ENCODE data around the gene PCDH15.

Gene PCDH15

GRCh38 chr10:54800741-54801421 is at the start of gene PCDH15:
TSS of gene PCDH15 (minus strand) at chr10:54801231. CDS start at chr10:54664262, 136,969 bp downstream.
- DNase-seq: peak in 2 of 3 experiments; percentile 58 to 91

- no peak for DNase-seq
These were observed 42.9 kb upstream of the PCDH15 start for GRCh38 chr10:54843932-54844331.

GRCh38 chr10:54843085-54843646 is 42.1 kb upstream of the PCDH15 start:
- peak in 1 of 3 experiments; percentile 8 for DNase-seq

- DNase-seq: no peak
These were observed 36.4 kb upstream of the PCDH15 start for GRCh38 chr10:54837479-54837878.

- DNase-seq: no peak
These were observed 32.0 kb upstream of the PCDH15 start for GRCh38 chr10:54833029-54833428.

GRCh38 chr10:54826994-54827560 is 26.0 kb upstream of the PCDH15 start:
- no peak for DNase-seq

GRCh38 chr10:54815583-54815982 is 14.6 kb upstream of the PCDH15 start:
- DNase-seq: no peak

- DNase-seq: no peak
These were observed 7.3 kb upstream of the PCDH15 start for GRCh38 chr10:54808186-54808935.

GRCh38 chr10:54799506-54799905 is 1.5 kb downstream of the PCDH15 start:
- DNase-seq: peak in 1 of 3 experiments; percentile 3

- DNase-seq: no peak
These were observed 3.3 kb downstream of the PCDH15 start for GRCh38 chr10:54797636-54798321.

- no peak for DNase-seq
These were observed 4.2 kb downstream of the PCDH15 start for GRCh38 chr10:54796881-54797280.

GRCh38 chr10:54776622-54777021 is 24.4 kb downstream of the PCDH15 start:
- no peak for DNase-seq

- no peak for DNase-seq
These were observed 28.4 kb downstream of the PCDH15 start for GRCh38 chr10:54772468-54773122.

- DNase-seq: no peak
These were observed 32.0 kb downstream of the PCDH15 start for GRCh38 chr10:54769051-54769450.

- no peak for DNase-seq
These were observed 42.2 kb downstream of the PCDH15 start for GRCh38 chr10:54758791-54759190.

- DNase-seq: no peak
These were observed 51.4 kb downstream of the PCDH15 start for GRCh38 chr10:54749623-54750022.

GRCh38 chr10:54745436-54745835 is 55.6 kb downstream of the PCDH15 start:
- DNase-seq: no peak

GRCh38 chr10:54742416-54742815 is 58.6 kb downstream of the PCDH15 start:
- no peak for DNase-seq

GRCh38 chr10:54728511-54728910 is 72.5 kb downstream of the PCDH15 start:
- no peak for DNase-seq

GRCh38 chr10:54722075-54722474 is 79.0 kb downstream of the PCDH15 start:
- no peak for DNase-seq

- DNase-seq: peak in 2 of 3 experiments; percentile 30 to 92
These were observed 90.1 kb downstream of the PCDH15 start for GRCh38 chr10:54710918-54711317.

- no peak for DNase-seq
These were observed 92.4 kb downstream of the PCDH15 start for GRCh38 chr10:54708591-54708990.

Measured in NCI-H1417 (cell line).